ENCODE data around the gene MRGPRX1.
"Not testable (repeated sequence)": the region's sequence is repeated elsewhere in the genome, so short reads cannot be mapped to it uniquely, and the experiment has no call there.

The MRGPRX1 gene

GRCh38 chr11:18939314-18939713, at the start of gene MRGPRX1:
Gene MRGPRX1, minus strand, starts transcription at chr11:18939414. Its CDS starts 4,630 bp downstream, at chr11:18934784.
- no peak for DNase-seq (ENCODE audit: low read depth)

GRCh38 chr11:18987454-18988231, 48.4 kb upstream of the MRGPRX1 start:
- no peak for DNase-seq (ENCODE audit: low read depth)

GRCh38 chr11:18986744-18987143, 47.5 kb upstream of the MRGPRX1 start:
- DNase-seq (ENCODE audit: low read depth) = no peak

GRCh38 chr11:18981897-18982296, 42.7 kb upstream of the MRGPRX1 start:
- DNase-seq (ENCODE audit: low read depth) = no peak

GRCh38 chr11:18974192-18974591, 35.0 kb upstream of the MRGPRX1 start:
- DNase-seq (ENCODE audit: low read depth) = no peak

GRCh38 chr11:18972336-18972735, 33.1 kb upstream of the MRGPRX1 start:
- DNase-seq (ENCODE audit: low read depth) = no peak

GRCh38 chr11:18969720-18970119, 30.5 kb upstream of the MRGPRX1 start:
- no peak for DNase-seq (ENCODE audit: low read depth)

- DNase-seq (ENCODE audit: low read depth) = no peak
Observed at GRCh38 chr11:18958221-18958910, 19.2 kb upstream of the MRGPRX1 start.

GRCh38 chr11:18956630-18957029, 17.4 kb upstream of the MRGPRX1 start:
- DNase-seq (ENCODE audit: low read depth) = no peak

GRCh38 chr11:18936002-18936673, 3.1 kb downstream of the MRGPRX1 start:
- DNase-seq (ENCODE audit: low read depth) = no peak

GRCh38 chr11:18934195-18934814, 4.9 kb downstream of the MRGPRX1 start:
- DNase-seq (ENCODE audit: low read depth) = no peak

GRCh38 chr11:18927550-18928322, 11.5 kb downstream of the MRGPRX1 start:
- no peak for DNase-seq (ENCODE audit: low read depth)

GRCh38 chr11:18925426-18925825, 13.8 kb downstream of the MRGPRX1 start:
- not testable (repeated sequence) for DNase-seq (ENCODE audit: low read depth)

GRCh38 chr11:18912883-18913282, 26.3 kb downstream of the MRGPRX1 start:
- DNase-seq (ENCODE audit: low read depth) = no peak

- DNase-seq (ENCODE audit: low read depth) = no peak
Observed at GRCh38 chr11:18907391-18907790, 31.8 kb downstream of the MRGPRX1 start.

GRCh38 chr11:18900637-18901036, 38.6 kb downstream of the MRGPRX1 start:
- not testable (repeated sequence) for DNase-seq (ENCODE audit: low read depth)

GRCh38 chr11:18900151-18900611, 39.0 kb downstream of the MRGPRX1 start:
- DNase-seq (ENCODE audit: low read depth) = not testable (repeated sequence)

GRCh38 chr11:18891712-18892111, 47.5 kb downstream of the MRGPRX1 start:
- not testable (repeated sequence) for DNase-seq (ENCODE audit: low read depth)

- no peak for DNase-seq (ENCODE audit: low read depth)
Observed at GRCh38 chr11:18890615-18891014, 48.6 kb downstream of the MRGPRX1 start.

Measured in activated T-helper 9 cell treated with anti-CD3 and anti-CD28 coated beads, Interleukin-2, amount 50 U/mL, for 16 hours (primary cell).